GM19468 (cell line): ENCODE measurements around the gene GRIN2B.

ENCODE experiments used
- ATAC-seq: cut with Tn5 transposase; IDR thresholded peaks from one replicate; pipeline ENCODE4 v1.9.1; 2021; ENCODE audit warnings: mild to moderate bottlenecking, moderate library complexity, moderate number of reproducible peaks; ENCODE audit not compliant: unreplicated experiment; ENCODE audit errors: extremely low read depth

The GRIN2B gene

DNA sequence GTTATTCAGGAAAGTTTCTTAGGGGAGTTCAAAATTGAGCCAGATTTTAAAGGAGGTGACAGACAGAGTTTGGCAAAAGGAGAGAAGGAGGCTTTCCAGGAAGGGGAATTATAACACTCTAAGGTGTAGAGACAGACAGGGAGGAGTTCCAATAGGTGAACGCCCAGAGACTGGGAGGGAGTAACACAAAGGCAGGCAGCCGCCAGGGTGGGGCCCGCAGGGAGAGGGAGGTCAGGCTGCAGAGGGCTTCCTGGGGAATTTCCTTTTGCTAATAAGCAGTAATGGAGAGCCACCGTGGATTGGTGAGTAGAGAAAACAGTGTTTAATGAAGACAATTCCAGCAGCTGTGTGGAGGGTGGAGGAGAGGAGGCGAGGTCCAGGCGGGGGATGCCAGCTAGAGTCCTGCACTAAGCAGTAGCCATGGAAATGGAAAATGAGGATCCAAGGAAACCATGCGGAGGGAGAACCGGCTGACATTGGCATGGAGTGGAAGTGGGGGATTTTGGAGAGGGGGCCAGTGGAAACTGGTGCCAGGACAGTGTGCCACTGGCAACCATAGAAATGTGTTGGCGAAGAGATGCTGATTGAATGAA lies 22.2 kb downstream of the GRIN2B start:
- no peak for ATAC-seq

DNA sequence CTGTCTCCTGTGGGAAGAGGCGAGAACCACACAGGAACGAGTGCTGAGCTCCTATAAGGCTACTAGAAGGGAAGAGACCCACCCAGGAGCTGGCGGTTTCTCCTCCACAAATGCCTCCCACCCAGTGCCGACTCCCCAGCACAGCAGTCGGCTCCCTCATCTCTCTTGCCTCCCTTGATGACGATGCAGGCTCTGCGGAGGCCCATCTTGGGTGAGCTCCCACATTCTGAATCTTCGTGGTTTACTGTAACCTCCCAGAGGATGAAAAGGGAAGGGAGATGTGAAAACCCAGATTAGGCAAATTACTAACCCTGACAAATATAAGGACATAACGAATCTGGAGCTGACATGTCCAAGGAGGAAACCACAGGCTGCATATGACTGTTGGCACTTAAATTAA lies 23.8 kb downstream of the GRIN2B start:
- no peak for ATAC-seq

DNA sequence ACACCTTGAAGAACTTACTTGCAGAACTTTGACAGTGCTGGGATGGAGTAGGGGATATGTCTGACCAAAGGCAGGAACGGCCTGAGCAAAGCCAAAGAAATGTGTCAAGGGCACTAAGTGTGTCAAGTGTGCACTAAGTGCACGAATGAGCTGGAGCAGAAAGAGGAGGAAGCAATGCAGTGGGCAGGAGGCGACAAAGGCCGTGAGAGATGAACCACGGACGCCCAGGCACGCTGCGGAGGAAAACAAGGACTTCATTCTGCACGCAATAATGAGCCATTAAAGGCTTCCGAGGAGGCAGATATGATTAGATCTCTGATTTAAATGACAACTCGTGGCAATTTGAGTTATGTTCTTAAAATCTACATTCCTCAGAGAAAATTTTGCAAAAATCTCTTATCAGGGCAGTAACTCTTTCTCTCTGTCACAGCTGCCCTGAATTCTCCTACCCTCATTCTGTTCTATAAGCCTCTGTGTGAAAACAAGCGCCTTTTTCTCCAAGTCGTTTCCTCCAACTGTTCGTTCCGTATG lies 25.3 kb downstream of the GRIN2B start:
- ATAC-seq: no peak

DNA sequence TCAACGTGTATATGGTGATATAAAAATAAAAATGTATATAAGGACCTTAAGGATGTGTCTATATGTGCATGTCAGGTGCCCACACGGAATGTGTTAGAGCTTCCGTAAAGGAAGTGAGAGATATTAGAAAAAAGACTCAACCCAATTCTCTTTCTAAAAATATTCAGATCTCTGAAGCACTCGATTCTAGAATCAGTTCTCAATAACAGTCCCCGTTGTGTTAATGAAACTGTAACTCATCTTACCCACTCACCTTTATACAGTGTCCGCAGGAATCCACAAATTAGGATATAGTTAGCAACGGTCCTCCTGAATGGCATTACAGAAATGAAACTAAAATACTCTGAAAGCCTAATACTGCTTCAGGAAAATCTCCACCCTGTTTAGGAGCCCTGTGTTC lies 29.3 kb downstream of the GRIN2B start:
- ATAC-seq: no peak

DNA sequence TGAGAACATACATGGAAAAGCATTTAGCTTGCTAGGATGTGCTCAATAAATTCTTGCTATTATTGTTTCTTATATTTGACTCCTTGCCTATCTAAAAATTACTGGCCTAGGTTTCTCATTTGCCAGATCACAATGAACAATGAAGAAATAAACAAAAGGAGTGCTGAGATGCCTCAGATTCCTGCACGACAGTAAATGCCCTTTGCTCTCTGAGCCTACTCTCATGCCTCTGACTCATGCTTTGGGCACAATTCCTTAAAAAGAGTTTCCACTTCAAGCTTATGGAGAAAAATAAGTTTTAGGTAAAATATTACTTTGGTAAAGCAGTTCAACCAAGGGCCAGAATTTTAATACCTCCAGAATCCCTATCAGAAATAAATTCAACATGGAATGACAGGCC lies 30.9 kb downstream of the GRIN2B start:
- no peak for ATAC-seq

DNA sequence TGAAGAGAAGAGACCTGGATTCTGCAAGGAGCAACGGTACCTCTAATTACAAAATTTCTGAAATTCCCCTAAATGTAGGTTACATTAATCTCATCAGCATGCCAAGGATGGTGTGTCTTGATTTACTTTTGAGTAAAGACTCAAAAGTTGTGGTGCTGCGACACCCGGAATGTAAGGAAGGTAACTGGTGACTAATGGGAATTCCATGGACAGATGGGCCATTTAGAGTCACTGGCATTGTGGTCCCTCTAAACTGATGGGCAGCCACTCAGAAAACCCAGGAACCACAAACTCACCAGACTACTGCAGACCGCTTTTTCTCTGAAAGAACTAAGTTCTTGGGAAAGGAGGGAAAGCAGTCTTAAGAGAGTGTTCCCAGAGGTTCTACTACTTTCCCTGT lies 32.8 kb downstream of the GRIN2B start:
- no peak for ATAC-seq

DNA sequence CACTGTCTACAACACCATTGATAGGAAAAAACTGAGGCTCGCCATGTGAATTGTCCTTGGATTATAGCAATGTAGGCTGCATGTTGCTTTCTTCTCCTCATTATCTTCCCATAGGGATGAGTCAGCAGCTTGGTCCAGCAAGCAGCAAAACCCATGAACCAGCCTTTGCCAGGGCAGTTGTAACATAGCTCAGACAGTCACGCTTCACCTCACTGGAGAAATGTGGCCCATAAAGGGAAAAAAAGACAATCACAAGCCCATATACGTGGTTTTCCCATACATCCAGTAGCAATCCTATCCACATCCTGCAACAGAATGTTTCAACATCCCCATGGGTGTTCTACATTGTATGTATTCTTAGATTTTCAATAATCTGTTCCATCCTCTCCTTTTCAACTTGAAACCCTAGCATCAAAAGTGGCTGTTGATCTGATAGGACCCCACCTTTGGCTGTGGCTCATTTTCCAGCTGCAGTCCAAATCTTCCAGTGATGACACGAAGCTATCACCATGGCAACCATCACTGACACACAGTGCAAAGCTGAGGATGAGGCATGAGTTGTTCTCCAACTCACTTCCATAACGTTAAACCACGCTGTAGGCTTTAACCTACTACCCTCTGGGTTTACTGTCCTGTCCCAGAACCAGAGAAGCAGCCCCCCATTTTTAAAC lies 34.0 kb downstream of the GRIN2B start:
- no peak for ATAC-seq

DNA sequence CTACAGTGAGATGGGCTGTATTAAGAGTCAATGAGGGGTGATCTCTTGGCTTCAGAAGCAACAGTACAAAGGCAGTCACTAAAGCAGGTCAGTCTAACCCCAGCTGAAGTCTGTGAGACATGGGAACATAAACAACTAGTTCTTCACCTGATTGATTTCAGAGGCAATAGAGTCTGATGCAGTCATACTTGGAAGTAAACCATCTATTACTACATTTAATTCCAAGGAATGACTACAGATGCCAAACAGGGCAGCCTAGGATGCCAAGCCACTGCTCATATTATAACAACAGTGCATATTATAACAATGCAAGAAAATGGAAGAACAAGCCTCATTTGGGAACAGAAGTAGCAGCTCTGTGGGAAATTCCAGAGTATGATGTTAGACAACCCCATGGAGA lies 35.8 kb downstream of the GRIN2B start:
- no peak for ATAC-seq

DNA sequence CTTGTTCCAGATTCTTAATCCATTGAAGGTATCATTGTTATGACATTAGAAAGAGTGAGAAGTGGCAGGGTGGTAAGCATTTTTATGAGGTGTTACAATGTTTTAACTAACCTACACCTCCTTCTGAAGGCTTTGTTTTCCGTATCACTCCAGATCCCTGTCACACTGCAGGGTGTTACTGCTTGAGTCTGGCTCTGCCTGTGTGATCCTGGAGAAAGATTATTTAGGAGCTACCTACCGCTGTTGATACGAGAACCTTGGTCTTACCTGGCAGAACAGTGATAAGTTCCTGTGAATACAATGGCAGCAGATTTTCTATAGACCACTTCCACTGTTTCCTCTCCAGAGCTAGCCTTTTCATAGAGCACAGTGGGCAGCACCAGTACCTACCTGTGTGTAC lies 36.2 kb downstream of the GRIN2B start:
- ATAC-seq: no peak

DNA sequence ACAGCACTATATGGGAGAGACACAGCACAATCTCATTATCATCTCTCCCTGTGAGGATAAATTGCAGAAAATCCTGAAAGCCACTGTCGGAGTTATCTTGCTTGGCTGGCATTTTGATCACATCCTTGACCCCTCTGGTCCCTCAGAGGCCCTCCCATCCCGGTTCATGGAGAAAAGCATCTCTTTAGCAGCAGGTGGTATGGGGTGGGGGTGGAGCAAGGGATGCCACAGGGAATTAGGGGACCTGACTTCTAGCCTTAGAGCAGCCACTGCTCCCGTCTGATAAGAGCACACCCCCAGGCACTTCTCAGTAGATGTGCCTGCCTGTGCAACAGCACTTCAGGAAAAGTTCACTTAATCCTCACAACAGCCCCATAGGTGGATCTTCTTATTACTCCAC lies 38.6 kb downstream of the GRIN2B start:
- no peak for ATAC-seq

DNA sequence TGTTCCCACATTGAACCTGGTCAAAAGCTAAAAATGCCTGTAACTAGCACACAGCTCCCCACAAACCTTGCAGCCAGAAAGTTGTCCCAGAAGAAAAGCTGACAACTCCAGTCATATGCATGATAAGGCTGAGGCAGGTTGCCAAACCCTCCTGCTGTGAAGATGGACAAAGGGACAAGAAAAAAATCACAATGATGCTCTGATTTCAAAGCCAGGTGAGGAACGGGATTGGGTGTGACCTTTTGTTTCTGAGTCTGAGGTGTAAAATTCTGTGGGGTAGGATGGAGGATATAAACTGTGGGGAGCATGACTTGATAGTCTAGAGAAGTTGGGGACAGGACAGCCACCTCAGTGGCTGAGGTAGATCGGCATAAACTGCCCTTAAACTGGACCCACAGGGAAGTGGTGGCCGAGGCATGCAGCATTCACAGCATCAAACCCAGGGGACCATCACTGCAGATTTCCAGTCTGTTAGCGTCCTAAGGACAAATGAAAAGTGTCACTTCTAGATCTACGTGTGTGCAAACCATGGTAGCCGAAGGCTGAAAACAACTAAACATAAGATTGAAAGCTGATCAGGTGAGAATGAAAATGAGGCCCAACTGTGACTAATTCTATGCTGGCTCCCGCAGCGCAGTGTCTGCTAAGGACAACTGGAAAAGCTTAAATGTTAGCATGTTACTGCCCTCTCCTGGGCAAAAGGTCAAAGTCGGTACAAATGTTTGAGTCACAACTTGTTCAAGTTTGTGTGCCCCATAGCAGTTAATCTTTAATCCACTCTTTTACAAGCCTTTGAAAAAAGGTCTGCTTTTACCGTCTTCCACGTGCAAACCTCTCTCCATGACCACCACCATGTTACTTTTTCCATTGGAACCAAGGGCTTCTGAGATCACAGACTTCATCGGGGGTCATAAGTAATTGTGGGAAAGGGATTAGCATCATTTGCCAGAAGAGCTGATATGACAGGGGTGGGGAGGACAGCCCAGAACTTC lies 39.8 kb downstream of the GRIN2B start:
- peak; percentile 52 for ATAC-seq

DNA sequence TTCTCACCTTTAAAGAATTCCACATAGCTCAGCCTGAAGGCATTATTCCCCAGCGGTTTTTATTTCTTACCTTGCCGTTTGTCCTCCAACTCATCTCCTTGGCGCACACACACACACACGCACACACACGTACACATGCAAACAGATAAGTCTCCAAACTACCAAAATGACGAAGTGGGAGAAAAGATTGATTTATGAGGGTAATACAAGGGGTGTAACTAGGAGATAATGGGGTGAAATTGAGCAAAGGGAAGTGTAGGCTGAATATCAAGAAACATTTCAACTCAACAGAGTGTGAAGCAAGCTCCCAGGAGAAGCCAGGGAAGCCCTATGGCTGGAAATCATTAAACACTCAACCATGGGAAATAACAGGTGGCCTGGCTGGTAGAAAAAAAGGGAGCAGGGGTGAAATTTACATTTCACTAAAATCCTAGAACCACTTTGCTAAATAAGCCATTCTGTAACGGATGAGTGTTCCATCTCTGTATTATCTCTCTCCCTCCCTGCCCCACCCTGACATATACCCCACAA lies 41.0 kb downstream of the GRIN2B start:
- no peak for ATAC-seq

DNA sequence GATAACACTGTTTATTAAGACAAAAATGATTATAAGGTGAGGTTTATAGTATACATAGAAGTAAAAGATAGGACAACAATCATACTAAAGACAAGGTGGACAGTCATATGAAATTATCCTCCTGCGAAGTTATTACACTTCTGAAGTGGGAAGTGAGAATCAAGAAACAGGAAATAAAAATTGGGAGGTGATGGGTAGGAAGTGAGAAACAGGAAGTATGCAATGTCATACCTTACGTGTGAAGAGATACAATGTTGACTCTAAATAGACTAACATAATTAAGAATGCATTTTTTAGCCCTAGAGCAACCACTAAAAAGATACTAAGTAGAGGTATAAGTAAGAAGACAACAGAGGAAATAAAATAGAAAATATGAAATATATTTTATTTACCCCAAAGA lies 43.7 kb downstream of the GRIN2B start:
- ATAC-seq: no peak

DNA sequence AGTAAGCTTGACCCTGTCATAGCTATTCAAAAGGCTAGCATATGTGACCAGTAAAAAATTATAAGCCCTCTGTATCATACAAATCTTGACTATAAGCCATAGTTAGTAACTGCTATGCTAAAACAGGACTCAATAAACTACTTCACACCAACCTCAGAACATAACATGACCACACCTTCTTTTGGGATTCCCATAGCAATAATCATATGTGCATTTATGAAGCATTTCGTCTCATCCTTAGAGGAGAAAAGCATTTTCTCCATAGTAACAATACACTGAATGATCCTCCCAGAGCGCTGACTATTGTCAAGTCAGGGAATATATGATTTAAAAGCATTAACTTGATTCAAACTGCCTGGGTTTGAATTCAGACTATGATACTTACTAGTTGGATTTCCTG lies 46.2 kb downstream of the GRIN2B start:
- no peak for ATAC-seq
